ENCODE data around the gene CACNA1C. TPM values are rescaled to one million over a fixed set of nuclear protein-coding genes. Genes with fewer than 3 reads are reported as not detected.

Gene CACNA1C
- total RNA-seq, 5 donors from 2014 or later (not counting 1 experiment from before 2014, with no cell fraction given), result 0.10 to 0.26 (median 0.16) TPM

- H3K4me3 ChIP-seq (ENCODE audit: control insufficient read depth in 1 of 2, extremely low read depth in 1 of 2, low read length in 1 of 2), result no peak overlapping the region
- ATAC-seq (replicated peaks in 1 of 4), result no peak
- H3K27me3 ChIP-seq (replicated peaks in 1 of 2; ENCODE audit: control insufficient read depth in 2 of 2, extremely low read depth in 1 of 2, insufficient read depth in 2 of 2, low read length in 1 of 2), result peaks cover 0 to 13% of the 10 kb centered on the region in 2 experiments
- peaks cover 0 to 3% of the 10 kb centered on the region in 2 donors for H3K27me3 Mint-ChIP-seq
- no peaks in the 10 kb centered on the region for H3K4me1 ChIP-seq (ENCODE audit: control insufficient read depth in 1 of 2, extremely low read depth in 1 of 2, insufficient read depth in 2 of 2, low read length in 2 of 2)
- no peak for DNase-seq
- POLR2A ChIA-PET, result no interaction called here
- H3K36me3 ChIP-seq (ENCODE audit: control insufficient read depth in 2 of 2, extremely low read depth in 1 of 2, insufficient read depth in 1 of 2, low read length in 1 of 2), result no peaks in the 10 kb centered on the region
- no peaks in the 10 kb centered on the region for H3K36me3 Mint-ChIP-seq
- H3K9me3 Mint-ChIP-seq, result no peaks in the 10 kb centered on the region
- H3K4me1 Mint-ChIP-seq, result no peaks in the 10 kb centered on the region
- WGBS (ENCODE audit: insufficient coverage), result 77% methylated on average over 8 of the region's 10 CpGs
- CTCF ChIA-PET, result no interaction called here
- H3K4me3 Mint-ChIP-seq, result no peak overlapping the region
- no peak overlapping the region for H3K27ac ChIP-seq (ENCODE audit: low read length)
- no peak overlapping the region for H3K27ac Mint-ChIP-seq
- H3K9me3 ChIP-seq, result no peaks in the 10 kb centered on the region
These were observed 357.7 kb downstream of the CACNA1C start for GRCh38 chr12:2410496-2410895.

DNA sequence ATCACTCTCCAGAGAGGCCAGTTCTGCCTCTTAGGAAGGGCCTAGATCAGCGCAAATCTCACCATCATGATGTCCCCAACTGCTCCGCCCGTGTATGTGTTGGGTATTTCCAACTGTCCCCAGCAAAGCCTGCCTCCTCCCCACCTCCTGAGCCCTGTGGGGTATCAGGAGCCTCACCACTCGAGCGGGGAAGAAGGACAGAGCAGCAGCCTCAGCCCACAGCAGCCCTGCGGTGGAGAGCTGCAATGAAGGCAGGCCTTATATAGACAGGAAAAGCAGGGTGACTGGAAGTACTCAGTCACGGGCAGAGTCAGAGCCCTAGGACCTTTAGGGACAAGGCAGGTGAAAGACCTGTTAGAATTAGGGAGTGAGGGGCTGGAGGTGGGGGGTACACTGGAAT lies 358.2 kb downstream of the CACNA1C start:
- Mint-ChIP-seq H3K9me3 (no peaks in the 10 kb centered on the region), H3K4me3 (no peak overlapping the region), H3K4me1 (no peaks in the 10 kb centered on the region), H3K27ac (no peak overlapping the region), H3K36me3 (no peaks in the 10 kb centered on the region), H3K27me3 (peaks cover 0 to 3% of the 10 kb centered on the region in 2 donors)
- DNase-seq (no peak), ATAC-seq (replicated peaks in 1 of 4) (no peak)
- Histone ChIP-seq H3K9me3 (no peaks in the 10 kb centered on the region), H3K36me3 (ENCODE audit: control insufficient read depth in 2 of 2, extremely low read depth in 1 of 2, insufficient read depth in 1 of 2, low read length in 1 of 2) (no peaks in the 10 kb centered on the region), H3K4me3 (ENCODE audit: control insufficient read depth in 1 of 2, extremely low read depth in 1 of 2, low read length in 1 of 2) (no peak overlapping the region), H3K4me1 (ENCODE audit: control insufficient read depth in 1 of 2, extremely low read depth in 1 of 2, insufficient read depth in 2 of 2, low read length in 2 of 2) (no peaks in the 10 kb centered on the region), H3K27me3 (replicated peaks in 1 of 2; ENCODE audit: control insufficient read depth in 2 of 2, extremely low read depth in 1 of 2, insufficient read depth in 2 of 2, low read length in 1 of 2) (peaks cover 0 to 18% of the 10 kb centered on the region in 2 experiments), H3K27ac (ENCODE audit: low read length) (no peak overlapping the region)
- ChIA-PET POLR2A (no interaction called here), CTCF (no interaction called here)
- WGBS (ENCODE audit: insufficient coverage), result 88% methylated on average over 3 of the region's 7 CpGs

- H3K27me3 ChIP-seq (replicated peaks in 1 of 2; ENCODE audit: control insufficient read depth in 2 of 2, extremely low read depth in 1 of 2, insufficient read depth in 2 of 2, low read length in 1 of 2), result peaks cover 0 to 18% of the 10 kb centered on the region in 2 experiments
- CTCF ChIA-PET, result no interaction called here
These were observed 359.0 kb downstream of the CACNA1C start for GRCh38 chr12:2411616-2412304.

DNA sequence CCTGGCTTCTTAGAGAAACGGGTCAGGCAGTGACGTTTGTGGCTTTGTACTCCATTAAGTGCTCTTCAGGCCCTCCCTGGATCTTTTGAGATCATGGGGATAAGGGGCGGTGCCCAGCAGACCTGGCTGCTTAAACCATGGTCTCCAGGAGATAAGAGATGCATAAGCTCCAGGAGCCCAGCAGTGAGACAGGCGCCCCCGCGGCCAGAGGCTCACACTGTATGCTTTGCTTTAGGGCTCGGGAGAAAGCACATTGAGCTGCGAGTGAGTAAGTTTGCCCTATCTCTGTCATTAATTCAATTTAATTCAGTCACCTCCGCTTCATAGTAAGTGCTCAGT lies 359.5 kb downstream of the CACNA1C start:
- H3K4me1 ChIP-seq (ENCODE audit: control insufficient read depth in 1 of 2, extremely low read depth in 1 of 2, insufficient read depth in 2 of 2, low read length in 2 of 2), result no peaks in the 10 kb centered on the region
- ATAC-seq (replicated peaks in 1 of 4), result no peak
- peaks cover 0 to 18% of the 10 kb centered on the region in 2 experiments for H3K27me3 ChIP-seq (replicated peaks in 1 of 2; ENCODE audit: control insufficient read depth in 2 of 2, extremely low read depth in 1 of 2, insufficient read depth in 2 of 2, low read length in 1 of 2)
- 76% methylated on average over 3 of the region's 9 CpGs for WGBS (ENCODE audit: insufficient coverage)
- H3K9me3 ChIP-seq, result no peaks in the 10 kb centered on the region
- Mint-ChIP-seq H3K27me3 (peaks cover 0 to 3% of the 10 kb centered on the region in 2 donors), H3K27ac (no peak overlapping the region), H3K9me3 (no peaks in the 10 kb centered on the region), H3K36me3 (no peaks in the 10 kb centered on the region), H3K4me1 (no peaks in the 10 kb centered on the region), H3K4me3 (no peak overlapping the region)
- no peak for DNase-seq
- no peak overlapping the region for H3K4me3 ChIP-seq (ENCODE audit: control insufficient read depth in 1 of 2, extremely low read depth in 1 of 2, low read length in 1 of 2)
- H3K36me3 ChIP-seq (ENCODE audit: control insufficient read depth in 2 of 2, extremely low read depth in 1 of 2, insufficient read depth in 1 of 2, low read length in 1 of 2), result no peaks in the 10 kb centered on the region
- ChIA-PET CTCF (no interaction called here), POLR2A (no interaction called here)
- no peak overlapping the region for H3K27ac ChIP-seq (ENCODE audit: low read length)

More at GRCh38 chr12:2411616-2412304, 359.0 kb downstream of the CACNA1C start:
- no peak overlapping the region for H3K27ac Mint-ChIP-seq
- H3K4me3 ChIP-seq (ENCODE audit: control insufficient read depth in 1 of 2, extremely low read depth in 1 of 2, low read length in 1 of 2), result no peak overlapping the region
- POLR2A ChIA-PET, result no interaction called here
- H3K36me3 Mint-ChIP-seq, result no peaks in the 10 kb centered on the region
- no peaks in the 10 kb centered on the region for H3K9me3 ChIP-seq
- DNase-seq, result no peak
- H3K27me3 Mint-ChIP-seq, result peaks cover 0 to 3% of the 10 kb centered on the region in 2 donors
- H3K4me3 Mint-ChIP-seq, result no peak overlapping the region
- H3K4me1 Mint-ChIP-seq, result no peaks in the 10 kb centered on the region
- ATAC-seq (replicated peaks in 1 of 4), result no peak
- WGBS (ENCODE audit: insufficient coverage), result 74% methylated on average over 11 of the region's 12 CpGs
- no peak overlapping the region for H3K27ac ChIP-seq (ENCODE audit: low read length)
- H3K4me1 ChIP-seq (ENCODE audit: control insufficient read depth in 1 of 2, extremely low read depth in 1 of 2, insufficient read depth in 2 of 2, low read length in 2 of 2), result no peaks in the 10 kb centered on the region
- no peaks in the 10 kb centered on the region for H3K36me3 ChIP-seq (ENCODE audit: control insufficient read depth in 2 of 2, extremely low read depth in 1 of 2, insufficient read depth in 1 of 2, low read length in 1 of 2)
- H3K9me3 Mint-ChIP-seq, result no peaks in the 10 kb centered on the region

DNA sequence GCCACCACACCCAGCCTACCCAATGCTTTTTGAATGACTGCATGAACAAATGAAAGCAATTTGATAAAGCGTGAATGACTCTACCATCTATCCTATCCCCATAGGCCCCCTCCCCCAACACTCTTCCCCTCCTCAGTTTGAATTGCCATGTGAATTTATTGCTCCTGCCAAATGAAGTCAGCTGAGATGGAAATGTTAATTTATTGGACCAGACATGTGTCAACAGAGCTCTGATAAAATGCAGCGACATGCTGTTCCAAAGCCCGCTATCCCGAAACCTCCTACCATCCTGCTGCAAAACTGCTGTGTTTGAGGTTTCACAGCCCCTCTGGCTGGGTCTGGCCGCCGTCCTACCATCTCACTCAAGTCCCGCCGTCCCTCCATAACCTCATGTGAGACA lies 360.5 kb downstream of the CACNA1C start:
- ATAC-seq (replicated peaks in 1 of 4) (no peak), DNase-seq (no peak)
- H3K9me3 ChIP-seq, result no peaks in the 10 kb centered on the region
- no peaks in the 10 kb centered on the region for H3K4me1 ChIP-seq (ENCODE audit: control insufficient read depth in 1 of 2, extremely low read depth in 1 of 2, insufficient read depth in 2 of 2, low read length in 2 of 2)
- no peak overlapping the region for H3K4me3 ChIP-seq (ENCODE audit: control insufficient read depth in 1 of 2, extremely low read depth in 1 of 2, low read length in 1 of 2)
- H3K27me3 ChIP-seq (replicated peaks in 1 of 2; ENCODE audit: control insufficient read depth in 2 of 2, extremely low read depth in 1 of 2, insufficient read depth in 2 of 2, low read length in 1 of 2), result peaks cover 0 to 23% of the 10 kb centered on the region in 2 experiments
- Mint-ChIP-seq H3K27me3 (peaks cover 2 to 5% of the 10 kb centered on the region in 2 donors), H3K9me3 (no peaks in the 10 kb centered on the region), H3K36me3 (no peaks in the 10 kb centered on the region), H3K4me1 (no peaks in the 10 kb centered on the region), H3K4me3 (no peak overlapping the region), H3K27ac (no peak overlapping the region)
- no peak overlapping the region for H3K27ac ChIP-seq (ENCODE audit: low read length)
- 87% methylated on average over 7 of the region's 8 CpGs for WGBS (ENCODE audit: insufficient coverage)
- no peaks in the 10 kb centered on the region for H3K36me3 ChIP-seq (ENCODE audit: control insufficient read depth in 2 of 2, extremely low read depth in 1 of 2, insufficient read depth in 1 of 2, low read length in 1 of 2)
- ChIA-PET CTCF (no interaction called here), POLR2A (interaction anchor here in 1 of 2 donors (0.5 kb wide), 1 partner anchor 20 kb away, joined by 5 read pairs; no protein-coding TSS in a partner anchor)

DNA sequence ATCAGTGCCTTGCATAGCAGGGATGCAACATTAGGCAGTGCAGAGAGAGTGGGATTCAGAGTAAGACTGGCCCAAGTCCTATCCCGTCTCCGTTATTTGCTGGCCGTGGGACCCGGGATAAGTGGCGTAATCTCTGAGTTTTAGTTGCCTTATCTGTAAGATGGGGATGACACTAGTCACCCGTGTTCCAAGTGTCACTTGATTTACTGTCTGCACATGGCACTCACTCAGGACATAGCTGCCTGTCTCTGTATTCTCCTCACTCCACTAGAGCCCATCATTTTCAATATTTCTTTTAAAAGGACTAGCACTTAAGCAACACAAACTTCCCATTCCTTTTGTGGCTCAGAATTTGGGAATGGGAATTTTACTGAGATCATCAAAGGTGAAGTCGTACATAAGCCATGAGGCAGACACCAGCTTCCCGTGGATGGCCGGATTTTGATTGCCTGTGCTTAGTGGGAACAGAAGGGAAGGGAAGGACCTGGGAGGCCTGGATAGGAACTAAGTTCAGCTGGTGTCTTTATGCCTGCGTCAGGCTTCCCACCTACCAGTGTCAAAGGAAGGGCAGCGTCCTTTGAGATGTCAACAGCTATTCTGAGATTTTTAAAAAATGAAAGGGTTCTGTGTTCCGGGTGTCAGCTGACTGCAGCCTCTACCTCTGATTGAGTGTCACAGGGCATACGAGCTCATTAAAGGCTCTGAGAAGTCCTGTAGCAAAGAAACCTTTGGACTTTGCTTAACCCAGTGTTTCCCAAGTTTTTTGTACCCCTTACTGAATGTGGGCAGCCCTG lies 361.4 kb downstream of the CACNA1C start:
- no peak for ATAC-seq (replicated peaks in 1 of 4)
- Histone ChIP-seq H3K27ac (ENCODE audit: low read length) (no peak overlapping the region), H3K4me3 (ENCODE audit: control insufficient read depth in 1 of 2, extremely low read depth in 1 of 2, low read length in 1 of 2) (no peak overlapping the region), H3K9me3 (no peaks in the 10 kb centered on the region), H3K36me3 (ENCODE audit: control insufficient read depth in 2 of 2, extremely low read depth in 1 of 2, insufficient read depth in 1 of 2, low read length in 1 of 2) (no peaks in the 10 kb centered on the region), H3K4me1 (ENCODE audit: control insufficient read depth in 1 of 2, extremely low read depth in 1 of 2, insufficient read depth in 2 of 2, low read length in 2 of 2) (no peaks in the 10 kb centered on the region), H3K27me3 (replicated peaks in 1 of 2; ENCODE audit: control insufficient read depth in 2 of 2, extremely low read depth in 1 of 2, insufficient read depth in 2 of 2, low read length in 1 of 2) (peaks cover 0 to 26% of the 10 kb centered on the region in 2 experiments)
- 80% methylated on average over 7 of the region's 13 CpGs for WGBS (ENCODE audit: insufficient coverage)
- no peaks in the 10 kb centered on the region for H3K9me3 Mint-ChIP-seq
- no peaks in the 10 kb centered on the region for H3K36me3 Mint-ChIP-seq
- ChIA-PET CTCF (no interaction called here), POLR2A (no interaction called here)
- no peak overlapping the region for H3K4me3 Mint-ChIP-seq
- no peaks in the 10 kb centered on the region for H3K4me1 Mint-ChIP-seq
- peaks cover 4 to 5% of the 10 kb centered on the region in 2 donors for H3K27me3 Mint-ChIP-seq
- no peak overlapping the region for H3K27ac Mint-ChIP-seq
- DNase-seq, result no peak

Measured in T-cell (primary cell).